NCI-H1048 (cell line): ENCODE data around the gene WNT9B.

Experiments used
- DNase-seq: peaks from one replicate; lab custom pipeline; 2025; lab: John Stamatoyannopoulos, UW

WNT9B gene, protein sequence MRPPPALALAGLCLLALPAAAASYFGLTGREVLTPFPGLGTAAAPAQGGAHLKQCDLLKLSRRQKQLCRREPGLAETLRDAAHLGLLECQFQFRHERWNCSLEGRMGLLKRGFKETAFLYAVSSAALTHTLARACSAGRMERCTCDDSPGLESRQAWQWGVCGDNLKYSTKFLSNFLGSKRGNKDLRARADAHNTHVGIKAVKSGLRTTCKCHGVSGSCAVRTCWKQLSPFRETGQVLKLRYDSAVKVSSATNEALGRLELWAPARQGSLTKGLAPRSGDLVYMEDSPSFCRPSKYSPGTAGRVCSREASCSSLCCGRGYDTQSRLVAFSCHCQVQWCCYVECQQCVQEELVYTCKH

DNA sequence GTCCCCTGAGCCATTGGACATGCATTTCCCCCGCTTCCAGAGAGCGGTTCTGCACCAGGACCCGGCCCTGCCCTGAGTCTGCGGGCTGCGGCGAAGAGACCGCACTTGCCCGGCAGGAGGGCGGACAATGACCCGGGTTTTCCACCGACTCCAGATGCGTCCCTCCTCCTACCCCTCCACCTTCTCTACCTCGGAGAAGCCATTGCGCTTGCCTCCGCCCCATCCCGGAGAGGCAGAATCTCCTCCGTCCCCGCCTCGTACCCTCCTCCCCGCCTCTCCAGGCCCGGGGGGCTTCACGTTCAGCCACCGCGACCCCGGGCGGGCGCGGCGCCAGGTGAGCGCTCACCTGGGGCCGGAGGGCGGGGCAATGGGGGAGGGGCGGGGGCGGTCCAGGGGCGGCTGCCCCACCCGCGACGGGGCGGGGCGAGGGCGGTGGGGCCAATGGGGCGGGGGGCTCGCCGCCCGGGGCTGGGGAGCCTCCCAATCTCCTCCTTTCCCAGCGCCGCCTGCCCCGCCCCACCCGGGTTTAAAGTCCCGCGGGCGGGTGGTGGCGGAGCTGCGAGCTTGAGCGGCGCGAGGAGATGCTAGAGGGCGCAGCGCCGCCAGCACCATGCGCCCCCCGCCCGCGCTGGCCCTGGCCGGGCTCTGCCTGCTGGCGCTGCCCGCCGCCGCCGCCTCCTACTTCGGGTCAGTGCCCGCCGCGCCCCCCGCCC is at the start of gene WNT9B:
Gene WNT9B (plus strand): TSS at position 555 of the 713 bp plus-strand sequence. CDS start 56 bp downstream, at position 611.
- DNase-seq: peak; percentile 29

DNA sequence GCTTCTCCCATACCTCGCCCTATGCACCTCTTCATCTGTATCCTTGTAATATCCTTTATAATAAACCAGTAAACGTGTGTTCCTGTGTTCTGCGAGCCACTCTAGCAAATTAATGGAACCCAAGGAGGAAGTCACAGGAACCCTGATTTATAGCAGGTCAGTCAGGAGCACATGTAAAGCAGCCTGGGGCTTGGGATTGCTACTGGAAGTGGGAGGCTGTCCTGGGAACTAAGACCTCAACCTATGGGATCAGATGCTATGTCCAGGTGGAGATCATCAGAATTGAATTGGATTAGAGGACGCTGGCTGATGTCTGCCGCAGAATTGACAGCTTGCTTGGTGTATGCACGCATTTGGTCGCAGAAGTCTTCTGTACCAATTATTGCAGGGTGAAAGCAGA is 48.6 kb upstream of the WNT9B start:
- no peak for DNase-seq

DNA sequence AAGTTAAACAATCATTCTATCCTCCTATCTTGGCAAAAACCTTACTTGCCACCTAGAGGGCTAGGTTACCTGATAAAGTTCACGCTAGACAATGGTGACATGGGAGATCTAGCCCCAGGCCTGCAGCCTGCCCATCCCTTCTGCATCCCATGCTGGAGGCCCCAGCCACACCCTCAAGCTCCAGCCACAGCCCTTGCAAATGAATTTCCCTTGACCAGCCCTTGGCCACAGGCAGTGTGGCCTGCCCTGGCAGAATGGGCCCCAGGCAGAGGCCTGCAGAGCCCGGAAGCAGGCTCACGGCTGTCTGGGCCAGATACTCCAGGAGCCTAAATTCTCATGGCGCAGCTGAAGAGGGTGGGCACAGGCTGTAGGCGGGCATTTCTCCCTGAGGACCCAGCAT is 47.8 kb upstream of the WNT9B start:
- DNase-seq: no peak

DNA sequence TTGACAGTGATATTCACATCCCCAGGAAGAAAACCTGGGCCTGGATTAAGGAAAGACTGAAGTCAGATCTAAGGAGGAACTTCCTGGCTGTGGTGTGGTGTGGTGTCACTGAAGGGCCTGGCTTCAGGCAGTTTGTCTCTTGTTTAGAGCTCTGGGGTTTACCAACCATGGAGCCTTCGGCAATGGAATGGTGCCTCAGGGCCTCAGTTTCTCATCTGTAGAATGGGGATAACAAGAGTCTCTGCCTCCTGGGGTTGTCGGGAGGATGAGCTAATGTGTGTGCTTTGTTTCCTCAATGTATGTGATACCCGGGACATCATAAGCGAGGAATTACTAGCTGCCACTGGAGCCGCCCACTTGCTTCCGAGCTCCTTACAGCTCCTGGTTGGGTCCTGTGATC is 45.6 kb upstream of the WNT9B start:
- no peak for DNase-seq

DNA sequence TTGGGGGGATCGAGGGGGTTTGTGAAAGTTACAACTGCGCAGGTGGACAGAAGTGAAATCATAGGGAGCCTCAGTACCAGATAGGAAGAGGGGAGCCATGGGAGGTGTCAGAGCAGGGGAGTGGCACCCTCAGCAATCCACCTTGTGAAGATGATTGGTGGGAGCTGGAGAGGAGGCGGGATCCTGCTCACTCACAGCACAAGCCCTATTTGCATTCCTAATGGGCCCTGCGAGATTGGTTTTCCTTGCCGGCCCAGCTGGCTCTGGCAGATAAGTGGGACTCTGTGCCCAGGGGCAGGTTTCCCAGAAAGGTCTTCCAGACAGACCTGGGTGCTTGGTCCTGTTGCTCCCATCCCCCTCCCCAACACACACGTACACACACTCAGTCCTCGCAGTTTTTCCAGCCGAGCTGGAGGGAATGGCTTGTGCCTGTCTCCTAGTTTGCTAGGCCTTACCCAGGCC is 42.2 kb upstream of the WNT9B start:
- DNase-seq: no peak

DNA sequence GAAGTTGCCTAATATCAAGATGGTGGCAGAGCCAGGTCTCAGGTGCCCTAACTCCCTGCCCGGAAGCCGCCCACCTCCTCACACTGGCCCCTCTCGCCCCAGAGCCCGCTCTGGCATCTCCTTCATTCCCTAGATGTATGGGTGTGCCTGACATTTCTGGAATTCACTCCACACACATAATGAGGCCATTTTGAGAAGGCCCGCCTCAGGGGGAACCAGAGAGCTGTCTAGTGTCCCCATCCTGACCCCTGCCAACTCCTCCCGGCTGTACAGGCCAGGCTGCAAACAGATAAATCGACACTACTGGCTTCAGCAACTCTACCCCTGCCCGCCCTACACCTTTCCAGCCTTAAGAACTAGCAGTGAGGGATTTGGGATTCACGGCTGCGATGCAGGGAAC is 40.5 kb upstream of the WNT9B start:
- no peak for DNase-seq

DNA sequence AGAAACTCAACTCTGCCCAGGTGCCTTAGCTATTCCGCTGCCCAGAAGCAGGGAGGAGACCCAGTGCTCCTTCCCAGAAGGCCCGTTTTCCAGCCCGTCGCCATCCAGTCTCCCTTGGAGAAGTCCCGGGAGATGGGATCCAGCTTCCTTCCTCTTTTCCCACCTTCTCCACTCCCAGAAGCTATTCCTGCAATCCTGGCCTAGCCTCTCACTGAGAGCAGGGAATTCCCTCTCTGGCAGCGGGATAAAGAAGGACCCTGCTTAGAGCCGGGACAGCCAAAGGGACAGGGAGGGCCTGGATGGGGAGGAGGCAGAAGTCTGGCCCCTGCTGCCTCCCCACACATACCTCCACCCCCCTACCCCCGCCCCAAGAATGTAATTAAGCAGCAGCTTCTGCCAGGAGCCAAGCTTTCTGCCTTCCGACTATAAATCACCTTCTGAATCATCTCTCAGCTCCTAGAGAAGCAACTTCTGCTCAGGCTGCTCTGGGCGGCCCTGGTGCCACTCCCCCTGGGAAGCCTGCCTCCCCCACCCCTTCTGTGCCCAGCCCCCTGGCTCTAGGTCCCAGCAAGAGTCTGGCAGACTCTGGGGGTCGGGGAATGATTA is 39.3 kb upstream of the WNT9B start:
- no peak for DNase-seq

DNA sequence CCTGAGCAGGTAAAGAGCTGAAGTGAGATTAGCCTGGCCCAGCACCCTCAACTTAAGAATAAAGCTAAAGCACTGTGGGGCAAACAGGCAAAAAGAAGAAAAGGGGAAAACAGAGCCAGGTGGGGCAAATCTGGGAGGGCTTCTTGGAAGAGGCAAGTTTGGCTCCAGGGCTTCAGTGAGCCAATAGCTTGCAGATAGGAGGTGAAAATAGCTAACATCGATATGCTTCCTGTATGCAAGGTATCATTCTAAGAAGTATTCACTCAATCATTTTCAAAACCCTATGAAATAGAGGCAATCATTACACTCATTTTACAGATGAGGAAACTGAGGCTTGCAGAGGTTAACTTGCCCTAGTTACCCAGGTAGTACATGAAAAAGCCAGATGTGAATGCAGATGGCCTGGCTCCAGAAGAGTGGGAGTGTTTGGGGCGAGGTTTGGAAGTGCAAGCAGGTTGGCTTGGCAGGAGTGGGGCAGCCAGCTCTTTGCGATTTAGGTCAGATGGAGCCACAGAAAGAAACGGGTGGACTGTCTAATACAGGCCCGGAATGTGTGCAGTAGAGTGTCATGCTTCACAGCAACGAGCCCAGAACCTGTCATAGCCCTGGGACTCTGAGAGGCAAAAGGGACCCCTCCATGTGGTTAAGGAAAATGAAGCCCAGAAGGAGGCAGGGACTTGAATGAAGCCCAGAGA is 38.6 kb upstream of the WNT9B start:
- no peak for DNase-seq

DNA sequence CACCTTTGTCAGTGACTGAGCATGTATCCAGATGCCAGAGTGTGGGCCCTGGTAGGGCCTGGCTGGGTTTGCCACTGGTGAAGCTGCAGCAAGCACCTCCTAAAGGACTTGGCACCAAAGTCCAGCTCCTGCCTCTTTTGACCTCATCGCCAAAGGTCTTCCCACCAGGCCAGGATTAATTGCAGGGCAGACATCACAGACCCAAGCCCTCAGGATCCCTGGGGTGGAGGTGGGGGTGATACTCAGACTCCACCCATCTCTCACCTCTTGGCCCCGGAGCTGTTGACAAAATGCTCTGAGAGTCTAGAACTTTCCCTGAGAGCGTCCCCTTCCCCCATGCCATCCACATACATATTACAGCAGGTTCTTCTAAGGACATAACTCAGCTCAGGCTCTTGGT is 37.5 kb upstream of the WNT9B start:
- DNase-seq: no peak

DNA sequence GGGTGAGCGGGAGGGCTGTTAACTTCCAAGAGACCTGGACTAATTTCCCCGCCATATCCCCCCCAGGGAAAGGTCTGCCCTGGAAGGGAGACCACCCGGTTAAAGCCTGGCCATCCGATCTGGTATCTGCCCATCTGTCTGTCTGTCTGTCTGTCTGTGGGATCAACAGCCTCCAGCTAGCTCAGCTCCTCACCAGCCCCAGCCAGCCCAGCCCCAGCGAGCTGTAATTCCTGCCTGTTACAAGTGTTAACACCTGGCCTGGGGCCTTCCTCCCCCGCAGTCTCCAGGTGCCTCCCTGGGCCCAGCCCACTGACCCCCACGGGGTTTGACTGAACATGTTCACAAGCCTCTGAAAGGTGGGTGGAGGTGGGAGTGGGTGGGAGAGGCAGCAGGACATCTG is 36.9 kb upstream of the WNT9B start:
- no peak for DNase-seq

DNA sequence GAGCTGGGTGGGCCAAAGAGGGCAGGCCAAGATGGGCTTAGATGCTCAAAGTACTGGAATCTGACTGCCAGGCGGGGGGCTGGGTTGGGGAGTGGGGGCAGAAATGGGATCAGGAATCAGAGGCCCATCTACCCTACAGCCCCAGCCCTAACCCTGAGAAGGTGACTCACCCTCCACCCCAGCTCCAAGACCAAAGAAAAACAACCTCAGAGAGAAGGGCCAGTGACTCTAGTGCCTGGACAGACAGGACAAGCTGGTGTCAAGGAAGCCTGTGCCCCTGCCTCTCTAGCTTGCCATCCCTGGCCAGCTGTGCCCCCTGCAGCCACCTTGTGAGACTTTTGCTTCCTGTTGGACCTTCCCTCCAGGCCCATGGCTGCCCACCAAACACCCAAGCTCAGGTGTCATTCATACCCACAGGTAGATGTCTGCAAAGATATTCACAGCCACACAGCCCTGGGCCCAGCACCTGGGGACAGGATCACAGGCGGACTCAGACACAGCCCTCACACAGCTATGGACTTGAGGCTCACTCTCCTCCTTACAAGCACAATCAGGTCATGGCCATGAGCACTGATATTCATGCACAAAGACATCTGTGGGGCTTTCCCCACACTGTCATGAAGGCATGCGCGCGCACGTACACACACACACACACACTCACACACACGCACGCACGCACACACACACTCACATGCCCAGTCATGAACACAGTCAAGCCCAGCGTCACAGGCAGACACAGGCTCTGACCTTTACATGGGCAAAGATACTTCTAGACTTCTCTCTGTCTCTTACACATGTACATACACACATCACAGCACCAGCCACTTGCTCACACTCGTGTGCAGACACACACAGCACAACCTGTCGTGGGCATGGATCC is 35.7 kb upstream of the WNT9B start:
- no peak for DNase-seq

DNA sequence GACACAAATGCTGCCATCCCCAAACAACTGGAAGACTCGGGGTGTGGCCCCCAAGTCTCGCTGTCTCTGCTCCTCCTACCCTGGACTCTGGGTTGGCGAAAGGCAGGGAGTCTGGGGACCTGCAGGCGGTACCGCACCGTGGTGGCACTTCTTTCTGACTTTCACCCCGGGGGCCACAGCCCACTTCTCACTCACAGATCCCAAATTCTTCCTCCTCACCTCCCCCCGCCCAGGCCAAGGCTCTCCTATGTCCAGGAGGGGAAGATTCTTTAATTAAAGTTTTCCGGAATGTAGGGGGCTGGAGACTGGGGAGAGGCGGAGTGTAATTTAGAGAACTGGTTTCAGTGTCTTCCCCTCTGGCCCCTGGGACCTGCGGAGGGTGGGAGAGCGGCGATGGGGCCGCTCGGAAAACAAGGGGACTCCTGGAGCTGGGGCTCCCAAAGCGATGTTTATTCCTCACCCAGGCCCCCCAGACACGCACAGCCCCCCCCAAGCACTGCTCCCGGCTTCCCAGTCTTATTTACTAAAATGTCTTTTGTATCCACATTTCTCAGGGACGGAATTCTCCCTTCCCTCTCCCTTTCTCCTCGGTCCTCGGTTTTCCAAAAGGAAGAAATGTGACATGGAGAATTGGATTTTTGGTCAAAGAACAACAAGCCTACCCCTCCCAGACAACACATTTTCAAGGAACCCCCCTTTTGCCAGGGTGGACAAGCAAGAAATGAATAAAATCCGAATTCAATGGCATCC is 34.1 kb upstream of the WNT9B start:
- DNase-seq: no peak

DNA sequence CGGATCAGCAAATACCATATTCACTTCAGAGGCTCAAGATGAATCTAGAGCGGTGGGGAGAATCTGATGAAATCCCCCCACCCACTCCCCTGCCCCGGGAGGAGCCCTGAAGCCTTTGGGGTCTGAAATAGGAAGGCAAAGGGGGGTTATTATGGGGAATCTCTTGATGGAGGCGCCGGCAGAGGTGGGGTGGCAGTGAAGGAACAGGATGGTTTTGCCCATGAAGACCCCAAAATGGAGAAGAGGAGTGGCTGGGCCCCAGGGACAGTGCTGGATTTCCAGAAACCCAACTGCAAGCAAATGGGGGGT is 33.5 kb upstream of the WNT9B start:
- DNase-seq: no peak

DNA sequence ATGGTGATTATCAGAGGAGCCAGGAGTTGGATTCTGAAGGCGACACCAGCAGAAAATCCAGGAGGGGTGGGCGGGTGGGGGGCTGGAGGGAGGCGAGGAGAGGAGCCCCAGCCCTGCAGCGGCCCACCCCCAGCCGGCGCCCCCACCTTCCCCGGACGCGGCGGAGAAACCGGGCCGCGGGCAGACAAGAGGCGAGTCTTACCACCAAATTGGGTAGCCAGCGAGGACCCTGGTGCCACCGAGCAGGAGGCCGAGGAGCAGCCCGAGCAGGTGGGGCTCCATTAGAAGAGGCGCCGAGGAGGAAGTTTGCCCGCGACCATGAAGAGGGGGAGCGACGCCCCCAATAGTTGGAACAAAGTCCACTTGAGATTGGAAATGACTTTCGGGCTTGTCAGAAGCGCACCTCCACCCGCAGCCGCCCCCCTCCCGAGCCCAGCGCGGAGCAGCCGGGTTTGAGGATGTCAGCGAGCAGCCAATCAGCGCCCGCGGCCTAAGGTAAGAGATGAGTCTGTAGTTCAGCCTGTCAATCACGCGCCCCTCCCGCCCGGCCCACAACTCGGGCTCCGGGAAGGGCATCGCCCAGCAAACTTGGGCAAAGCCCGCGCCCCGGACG is 33.0 kb upstream of the WNT9B start, which contains the start of gene WNT3:
Gene WNT3 (minus strand): TSS at position 377 of the 613 bp plus-strand sequence. CDS start 95 bp downstream, at position 282.
- DNase-seq: no peak

DNA sequence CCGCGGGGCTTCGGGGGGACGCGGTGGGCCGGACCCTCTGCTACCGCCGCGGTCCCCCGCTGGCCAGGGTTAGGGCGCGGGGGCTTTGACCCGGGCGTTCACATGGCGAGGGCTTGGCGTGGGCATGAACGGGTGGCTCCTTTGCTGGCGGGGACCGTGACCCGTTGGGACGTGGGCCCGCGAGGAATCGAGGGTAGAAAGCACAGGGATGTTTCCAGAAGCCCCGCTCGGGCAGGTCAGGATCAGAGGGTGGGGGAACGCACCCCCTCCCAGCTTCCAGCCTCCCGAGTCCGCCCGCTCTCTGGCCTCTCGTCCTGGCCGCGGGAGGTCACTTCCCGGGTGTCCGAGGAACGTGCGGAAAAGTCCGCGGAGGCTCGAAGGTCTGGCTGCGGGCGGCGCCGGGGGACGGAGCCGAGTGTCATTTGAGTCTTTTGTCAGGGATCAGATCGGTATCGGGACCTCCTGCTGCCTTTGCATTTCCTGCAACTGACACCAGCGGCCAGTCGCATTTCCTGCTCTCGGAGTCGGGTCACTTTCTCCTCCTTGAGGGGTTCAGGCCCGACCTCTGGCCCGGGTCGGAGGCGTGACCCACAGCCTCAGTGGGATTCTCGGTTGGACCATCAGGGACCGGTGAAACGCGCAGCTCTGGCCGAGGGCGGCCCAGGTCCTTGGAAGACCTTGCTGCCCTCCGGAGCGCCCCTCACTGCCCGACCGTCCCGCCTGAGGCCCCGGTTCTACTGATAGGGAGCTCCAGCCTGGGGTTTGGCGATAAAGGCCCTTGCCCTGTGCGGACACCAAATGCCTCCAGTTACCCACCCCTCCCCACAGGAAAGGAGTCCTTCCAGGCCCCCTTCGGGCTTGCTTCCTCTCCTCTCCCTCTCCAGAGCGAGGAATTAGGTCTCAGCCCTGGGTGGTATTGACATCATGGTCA is 32.2 kb upstream of the WNT9B start:
- no peak for DNase-seq

DNA sequence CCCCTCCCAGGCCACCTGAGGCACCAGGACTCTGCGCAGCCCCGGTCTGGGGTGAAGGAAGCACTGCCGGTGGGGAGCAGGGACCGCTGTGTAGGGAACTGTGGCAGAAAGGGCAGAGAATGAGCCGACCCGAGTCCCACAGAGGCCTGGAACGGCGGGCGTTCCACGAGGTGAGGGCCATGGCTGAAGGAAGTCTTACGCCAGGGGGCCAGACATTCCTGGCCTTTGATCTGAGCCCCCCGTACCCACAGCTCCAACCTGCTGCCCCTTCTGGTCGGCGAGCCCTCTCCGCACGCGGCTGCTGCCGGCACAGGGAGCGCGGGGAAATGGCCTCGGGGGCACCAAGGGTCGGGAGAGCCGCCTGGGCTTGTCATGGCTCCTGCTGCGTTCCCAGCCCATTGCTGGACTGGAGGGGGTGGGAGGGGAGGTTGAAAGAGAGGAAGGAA is 31.5 kb upstream of the WNT9B start:
- no peak for DNase-seq

DNA sequence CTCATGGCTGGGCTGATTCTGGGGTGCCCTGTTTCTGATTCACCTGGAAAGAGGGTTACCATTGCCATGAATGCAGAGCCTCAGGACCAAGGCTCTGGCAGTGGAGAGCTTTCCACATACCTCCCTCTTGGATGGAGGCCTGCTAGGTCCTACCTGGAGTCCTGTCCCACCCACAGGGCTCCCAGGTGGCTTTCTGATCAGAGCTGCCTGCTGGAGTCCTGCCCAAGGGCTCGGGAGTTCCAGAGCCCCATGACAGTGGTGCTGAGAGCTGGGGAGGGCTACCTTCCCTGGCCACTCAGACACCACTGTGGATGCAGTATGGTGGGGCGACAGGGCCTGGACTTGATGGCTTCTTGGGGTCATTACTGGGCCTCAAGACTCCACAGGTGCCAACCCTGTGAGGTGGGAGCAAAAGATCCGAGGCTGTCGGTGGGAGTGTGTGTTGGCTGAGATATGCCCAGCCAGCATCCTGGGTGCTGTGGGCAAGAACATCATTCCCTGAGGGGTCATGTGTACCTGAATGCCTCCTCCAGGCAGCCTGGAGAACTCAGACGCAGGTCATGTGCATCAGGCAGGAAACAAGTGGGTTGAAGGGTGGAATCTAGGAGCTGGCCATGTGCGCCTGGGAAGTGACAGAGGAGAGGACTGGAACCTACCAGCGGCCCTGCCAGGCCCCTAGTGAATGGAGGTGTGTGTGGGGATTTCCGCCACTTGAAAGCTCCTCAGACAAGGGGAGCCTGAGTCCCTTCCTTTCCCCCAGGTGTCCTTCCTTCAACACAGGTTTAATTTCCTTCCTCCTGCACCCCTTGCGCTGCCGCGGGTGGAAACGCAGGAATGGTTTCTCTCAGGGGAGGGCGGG is 30.6 kb upstream of the WNT9B start:
- no peak for DNase-seq
